T-helper 2 cell treated with Interferon-gamma antibody and Interleukin-4, amounts not matched to agents 100 ng/mL and 5 ng/mL, for 36 hours (primary cell): ENCODE results near the gene SCNN1A. TPM values are rescaled to one million over a fixed set of nuclear protein-coding genes. Genes with fewer than 3 reads are reported as not detected.

Experiments used
- intact Hi-C: fragments of 100-400 bp; cut with micrococcal nuclease; formaldehyde crosslinking; loops from one replicate; pipeline ENCODE4 v1.15.1; 2023
- total RNA-seq: library from RNA; stranded (reverse); gene quantifications from 2 replicates; pipeline ENCODE4 v1.2.3, GENCODE V29; 2022

Gene SCNN1A
- total RNA-seq, 1 donor from 2014 or later: 0.32 TPM

- intact Hi-C loops: no loop called here
Observed at GRCh38 chr12:6384499-6385436, 9.4 kb upstream of the SCNN1A start.

DNA sequence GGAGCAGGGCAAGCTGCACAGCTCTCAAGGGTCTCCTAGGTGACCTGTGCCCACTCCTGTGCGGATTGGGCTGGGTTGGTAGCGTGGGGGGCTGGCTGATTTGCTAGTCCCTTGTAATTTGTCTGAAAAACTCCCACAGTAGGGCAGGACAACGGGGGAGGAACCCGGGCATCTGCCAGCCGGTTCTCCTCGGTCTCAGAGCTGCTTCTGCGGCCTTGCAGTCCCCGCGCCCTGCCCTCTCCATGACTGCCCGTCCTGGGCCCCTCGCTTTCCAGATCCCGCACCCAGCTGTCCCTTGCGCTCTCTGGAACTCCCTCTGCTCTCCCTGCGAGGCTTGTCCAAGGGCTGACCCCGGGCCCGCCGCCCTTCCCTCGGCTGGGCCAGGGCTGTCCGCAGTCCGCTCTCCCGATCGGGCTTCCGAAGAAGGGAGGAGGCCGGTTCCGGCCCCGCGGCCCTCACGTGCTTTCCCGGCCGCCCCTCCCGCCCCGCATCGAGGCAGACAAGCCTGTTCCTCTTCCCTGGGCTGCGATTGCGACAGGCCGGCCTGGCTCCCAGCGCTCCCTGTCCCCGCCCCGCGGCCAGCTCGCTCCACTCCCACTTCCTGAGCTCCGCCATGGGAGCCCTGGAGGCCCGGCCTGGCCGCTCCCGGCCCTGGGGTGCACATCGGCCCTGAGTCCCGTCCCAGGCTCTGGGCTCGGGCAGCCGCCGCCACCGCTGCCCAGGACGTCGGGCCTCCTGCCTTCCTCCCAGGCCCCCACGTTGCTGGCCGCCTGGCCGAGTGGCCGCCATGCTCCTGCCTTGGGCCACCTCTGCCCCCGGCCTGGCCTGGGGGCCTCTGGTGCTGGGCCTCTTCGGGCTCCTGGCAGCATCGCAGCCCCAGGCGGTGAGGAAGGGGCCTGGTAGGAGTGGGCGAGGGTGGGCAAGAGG is 8.5 kb upstream of the SCNN1A start, which contains the start of gene LTBR:
TSS of gene LTBR (plus strand) at position 591 of the 927 bp plus-strand sequence. CDS start at position 788, 197 bp downstream.
- intact Hi-C loops: no loop called here

- intact Hi-C loops: no loop called here
Observed at GRCh38 chr12:6382982-6383381, 7.6 kb upstream of the SCNN1A start.

GRCh38 chr12:6382371-6382770 is 7.0 kb upstream of the SCNN1A start:
- intact Hi-C loops: no loop called here

DNA sequence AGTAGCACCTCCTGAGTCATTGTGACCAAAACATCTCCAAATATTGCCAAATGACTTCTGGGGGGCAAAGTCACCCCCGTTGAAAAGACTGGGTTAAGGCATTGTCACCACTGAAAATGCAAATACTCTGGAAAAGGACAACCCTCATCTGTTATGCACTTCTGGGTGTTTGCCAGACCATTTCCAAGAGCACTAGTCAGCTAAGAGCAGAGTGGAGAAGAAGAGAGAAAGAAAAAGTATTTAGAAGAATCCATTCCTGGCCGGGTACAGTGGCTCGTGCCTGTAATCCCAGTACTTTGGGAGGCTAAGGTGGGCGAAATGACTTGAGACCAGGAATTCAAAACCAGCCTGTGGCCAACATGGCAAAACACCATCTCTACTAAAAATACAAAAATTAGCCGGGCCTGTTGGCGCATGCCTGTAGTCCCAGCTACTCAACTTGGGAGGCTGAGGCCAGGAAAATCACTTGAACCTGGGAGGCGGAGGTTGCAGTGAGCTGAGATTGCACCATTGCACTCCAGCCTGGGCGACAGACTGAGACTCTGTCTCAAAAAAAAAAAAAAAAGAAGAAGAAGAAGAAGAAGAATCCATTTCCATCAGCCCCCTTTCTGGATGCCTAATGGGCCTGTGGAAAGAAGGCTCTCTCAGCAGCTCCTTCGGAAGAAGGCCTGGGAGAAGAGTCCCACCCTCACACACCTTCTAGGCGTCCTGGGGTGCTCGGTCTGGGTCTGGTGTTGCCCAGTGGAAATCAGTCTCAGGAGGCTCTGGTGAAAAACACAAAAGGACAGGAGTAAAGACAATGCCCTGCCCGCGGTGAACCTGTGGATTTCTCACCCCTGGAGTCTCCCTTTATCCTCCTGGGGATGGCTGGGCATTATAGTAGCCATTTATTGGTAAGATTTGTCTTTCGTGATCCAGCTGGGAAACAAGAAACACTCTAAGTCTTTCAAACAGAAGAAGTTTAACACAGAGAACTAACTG is 5.1 kb upstream of the SCNN1A start:
- intact Hi-C loops: no loop called here

DNA sequence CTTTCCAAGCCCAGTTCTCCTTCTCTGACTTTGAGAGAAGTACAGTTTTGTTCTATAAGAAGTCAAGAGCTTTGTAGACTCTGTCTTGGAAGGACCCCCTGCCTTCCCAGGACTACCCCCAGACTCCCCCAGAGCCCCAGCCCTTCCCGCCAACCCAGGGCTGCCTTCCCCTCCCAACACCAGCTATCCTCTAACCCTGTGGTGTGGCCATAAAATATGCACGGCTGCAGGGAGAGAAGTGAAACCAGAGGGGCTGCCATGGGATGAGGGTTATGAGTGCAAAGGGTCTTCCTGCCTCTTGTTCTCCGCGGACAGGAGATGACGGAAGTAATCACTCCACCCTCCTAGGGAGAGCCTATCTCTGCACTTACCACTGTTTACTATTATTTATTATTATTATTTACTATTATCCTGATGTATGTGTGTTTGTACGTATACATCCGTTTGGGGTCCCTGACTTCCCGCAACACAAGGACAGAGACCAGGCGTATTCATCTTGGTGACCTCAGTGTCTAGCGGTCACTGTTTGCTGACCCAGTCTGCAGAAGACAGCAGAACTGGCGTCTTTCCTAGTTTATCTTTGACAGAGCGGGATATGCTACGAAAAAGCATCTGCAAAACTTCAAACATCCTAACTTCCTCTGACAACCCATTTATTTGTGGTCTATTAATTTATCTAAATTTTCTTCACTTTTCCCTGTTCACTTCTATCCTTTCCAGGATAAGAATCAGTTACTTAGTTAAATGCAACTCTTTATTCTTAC is 3.5 kb upstream of the SCNN1A start:
- intact Hi-C loops: no loop called here

DNA sequence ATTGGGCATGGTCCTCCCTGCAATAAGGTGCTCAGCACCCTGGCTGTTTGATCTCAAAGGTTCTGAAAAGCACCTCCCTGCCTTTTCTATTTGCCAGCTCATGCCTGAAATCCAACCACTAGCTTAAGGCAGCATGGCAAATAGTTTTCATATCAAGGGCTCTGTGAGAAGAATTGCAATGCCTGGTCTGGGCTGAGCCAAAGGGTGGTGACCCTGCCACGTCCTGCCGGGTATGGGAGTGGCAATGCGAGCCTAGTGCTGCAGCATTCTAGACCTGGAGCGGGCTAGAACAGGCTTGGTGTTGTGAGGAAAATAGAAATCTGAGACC is 2.3 kb upstream of the SCNN1A start:
- intact Hi-C loops: no loop called here

DNA sequence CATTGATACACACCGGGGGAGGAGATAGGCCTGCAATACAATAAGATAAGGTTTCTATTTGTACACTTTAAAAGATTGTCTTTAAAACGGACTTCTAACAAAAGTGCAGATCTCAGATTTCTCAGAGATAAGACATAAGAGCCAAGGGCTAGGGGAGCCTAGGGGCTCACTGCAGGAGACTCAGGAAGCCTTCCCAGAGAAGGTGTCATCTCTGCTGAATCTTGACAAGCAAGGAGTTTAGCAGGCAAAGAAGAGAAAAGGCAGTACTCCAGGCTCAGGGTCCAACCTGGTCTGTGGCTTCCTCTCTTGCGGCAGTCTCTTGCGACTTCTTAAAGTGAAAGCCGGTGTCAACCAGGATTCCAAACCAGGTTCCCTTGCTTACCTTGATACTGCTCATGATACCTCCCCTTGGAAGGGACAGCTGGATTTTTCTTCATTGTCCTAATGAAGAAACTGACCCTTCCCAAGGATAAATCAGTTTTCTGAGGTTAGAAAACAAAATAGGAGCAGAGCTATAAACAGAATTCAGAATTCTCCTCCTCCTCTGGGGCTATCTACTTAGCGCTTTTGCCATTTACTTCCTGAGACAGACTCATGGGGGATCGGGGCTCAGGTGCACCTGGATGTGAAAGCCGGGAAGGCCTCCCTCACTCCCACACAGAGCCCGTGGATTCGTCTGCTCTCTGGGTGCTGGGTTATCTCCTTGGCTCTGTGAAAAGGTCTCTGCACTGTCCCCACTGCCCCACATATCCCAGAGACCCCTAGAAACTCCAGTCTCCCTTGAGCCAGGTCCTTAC is 1.7 kb upstream of the SCNN1A start:
- intact Hi-C loops: no loop called here

DNA sequence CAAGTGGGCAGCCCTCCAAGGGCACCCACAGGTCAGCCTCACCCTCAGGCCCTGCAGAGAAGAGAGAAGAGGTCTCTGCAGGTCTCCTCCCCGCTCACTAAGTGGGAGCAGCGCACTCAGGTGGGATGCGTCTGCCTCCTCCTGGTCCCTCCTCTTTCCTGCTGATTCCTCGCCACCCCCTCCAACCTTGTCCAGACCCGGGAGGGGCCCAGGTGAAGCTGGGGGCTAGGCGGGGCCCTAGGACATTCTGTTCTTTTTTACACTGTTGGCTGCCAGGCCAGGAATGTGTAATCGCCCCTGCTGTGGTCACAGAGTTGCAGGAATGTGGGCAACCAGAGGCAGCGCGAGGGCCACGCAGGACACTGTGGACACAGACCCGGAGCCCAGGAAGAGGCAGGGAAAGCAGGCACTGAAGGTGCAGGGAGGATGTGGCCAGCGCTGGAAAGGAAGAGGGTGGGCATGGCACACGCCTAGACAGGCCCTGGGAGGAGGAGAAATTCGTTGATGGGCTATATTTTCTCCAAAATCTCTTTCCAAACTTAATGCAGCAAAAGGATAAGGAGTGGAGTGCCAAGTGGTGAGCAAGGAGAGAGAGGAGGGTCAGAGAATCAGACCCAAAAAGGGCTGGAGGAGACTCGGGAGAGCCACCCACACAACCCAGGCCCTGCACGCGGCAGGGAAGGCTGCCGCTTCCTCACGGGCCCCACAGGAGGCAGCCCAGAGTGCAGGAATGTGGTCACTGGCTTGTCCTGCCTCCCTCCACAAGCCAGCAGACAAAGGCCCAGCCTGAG is 911 bp upstream of the SCNN1A start:
- intact Hi-C loops: no loop called here

GRCh38 chr12:6374786-6375160 is 590 bp downstream of the SCNN1A start:
- intact Hi-C loops: no loop called here

GRCh38 chr12:6374028-6374785 is 1.2 kb downstream of the SCNN1A start:
- intact Hi-C loops: no loop called here

DNA sequence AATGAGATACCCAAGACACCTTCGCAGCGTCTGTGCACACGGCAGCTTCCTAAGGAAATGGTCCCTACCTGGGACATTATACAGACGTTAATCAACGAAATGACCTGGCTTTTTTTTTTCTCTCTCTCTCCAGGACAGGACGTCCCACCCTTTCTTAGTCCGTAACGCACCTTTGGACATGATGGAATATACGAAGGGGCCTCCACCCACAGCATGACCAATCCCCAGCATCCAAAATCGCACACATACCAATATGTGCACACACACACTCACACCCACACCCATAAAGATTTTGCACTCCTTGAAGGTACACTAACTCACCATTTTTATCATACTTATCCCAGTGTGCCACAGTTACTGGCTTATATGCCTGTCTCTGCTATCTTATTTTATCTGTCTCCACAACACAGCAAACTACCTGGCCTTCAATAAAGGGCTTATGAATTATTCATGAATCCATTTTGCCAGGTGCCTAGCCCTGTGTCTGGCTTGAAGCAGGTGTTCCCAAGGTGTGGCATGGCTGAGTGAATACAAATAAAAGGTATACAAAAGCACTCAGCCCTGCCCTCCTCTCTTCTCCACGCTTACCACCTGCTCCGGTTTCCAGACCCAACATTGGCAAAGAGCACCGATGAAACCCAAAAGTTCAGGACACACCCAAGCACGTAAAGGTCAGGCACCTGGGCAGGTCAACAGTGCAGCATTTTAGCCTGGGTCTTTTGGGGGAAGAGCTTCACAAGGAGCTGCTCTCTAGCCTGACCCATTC is 2.2 kb downstream of the SCNN1A start:
- intact Hi-C loops: no loop called here

DNA sequence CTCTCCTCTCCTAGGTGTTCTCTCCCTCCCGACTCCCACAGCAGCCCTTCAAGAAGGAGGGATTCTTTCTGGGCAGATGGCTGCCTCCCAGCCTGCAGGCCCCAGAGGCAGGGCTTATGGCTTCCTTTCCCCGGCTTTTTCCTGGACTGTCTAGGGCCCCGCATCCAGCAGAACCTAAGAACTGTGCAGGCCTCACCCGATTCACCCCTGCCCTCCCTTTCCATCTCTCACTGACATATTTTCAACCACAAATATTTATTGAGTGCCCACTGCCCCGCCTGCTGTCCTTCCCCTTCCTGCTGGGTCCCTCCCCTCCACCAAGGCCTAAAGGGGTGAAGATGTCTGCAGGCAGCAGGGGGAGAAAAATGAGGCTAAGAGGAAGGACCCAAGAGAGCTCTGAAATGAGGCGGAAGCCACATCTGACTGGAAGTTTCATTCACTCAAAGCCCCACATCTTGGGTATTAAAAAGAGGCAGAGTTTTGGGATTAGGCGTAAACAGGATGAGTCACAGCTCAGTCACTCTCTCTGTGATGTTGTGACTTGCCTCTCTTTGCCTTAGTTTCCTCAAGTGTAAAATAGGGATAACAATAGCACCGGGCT is 2.9 kb downstream of the SCNN1A start:
- intact Hi-C loops: no loop called here

DNA sequence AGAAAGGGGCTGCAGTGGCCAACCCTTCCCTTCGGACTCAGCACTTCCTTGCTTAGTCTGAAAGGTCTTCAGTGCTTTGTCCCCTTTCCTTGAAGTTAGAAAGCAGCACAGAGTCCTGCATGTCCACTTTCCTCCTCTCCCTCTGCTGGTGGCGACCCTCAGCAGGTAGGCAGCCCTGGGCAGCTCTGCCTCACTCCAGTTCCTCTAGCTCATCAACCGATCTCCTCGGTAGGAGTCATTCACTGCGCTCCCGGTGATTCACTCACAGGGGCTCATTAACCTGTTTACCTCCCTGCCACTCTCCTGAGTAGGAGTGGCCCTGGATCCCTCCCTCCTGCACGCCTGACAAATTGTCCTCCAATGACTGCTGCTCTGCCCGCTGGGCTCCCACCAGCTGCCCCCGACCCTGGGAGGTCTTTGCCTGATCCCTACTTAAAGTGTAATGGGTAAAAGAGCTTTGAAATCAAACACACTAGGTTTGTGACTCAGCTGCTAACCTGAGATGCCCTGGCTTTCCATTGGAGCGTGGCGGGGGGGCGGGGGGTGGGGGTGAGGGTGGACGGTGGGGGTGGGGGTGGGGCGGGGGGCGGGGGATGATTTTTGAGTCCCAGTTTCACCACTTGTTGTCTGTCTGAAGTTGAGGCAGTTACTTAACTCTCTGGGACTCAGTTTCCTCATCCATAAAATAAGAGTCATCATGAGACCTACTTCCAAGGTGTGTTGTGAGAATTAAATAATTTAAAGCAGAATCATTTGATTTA is 4.2 kb downstream of the SCNN1A start:
- intact Hi-C loops: no loop called here

DNA sequence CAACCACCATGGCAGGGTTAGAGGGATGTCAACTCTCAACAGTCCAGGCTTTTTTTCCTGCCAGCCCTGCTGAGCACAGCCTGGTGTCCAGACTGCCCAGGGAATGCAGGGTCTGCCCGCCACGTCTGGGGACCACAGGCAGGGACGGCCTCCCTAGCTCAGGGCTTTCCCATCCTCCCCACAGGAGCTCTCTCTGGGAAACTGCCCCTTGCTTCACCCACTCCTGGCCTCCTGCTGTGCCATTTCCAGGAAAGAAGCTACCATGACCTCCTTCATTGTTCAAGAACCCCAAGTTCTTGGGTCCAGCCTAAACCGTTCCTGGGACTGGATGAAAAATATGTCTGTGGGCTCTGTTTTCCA is 4.8 kb downstream of the SCNN1A start:
- intact Hi-C loops: no loop called here
